ENCODE measurements around the gene ROPN1L.

DNA sequence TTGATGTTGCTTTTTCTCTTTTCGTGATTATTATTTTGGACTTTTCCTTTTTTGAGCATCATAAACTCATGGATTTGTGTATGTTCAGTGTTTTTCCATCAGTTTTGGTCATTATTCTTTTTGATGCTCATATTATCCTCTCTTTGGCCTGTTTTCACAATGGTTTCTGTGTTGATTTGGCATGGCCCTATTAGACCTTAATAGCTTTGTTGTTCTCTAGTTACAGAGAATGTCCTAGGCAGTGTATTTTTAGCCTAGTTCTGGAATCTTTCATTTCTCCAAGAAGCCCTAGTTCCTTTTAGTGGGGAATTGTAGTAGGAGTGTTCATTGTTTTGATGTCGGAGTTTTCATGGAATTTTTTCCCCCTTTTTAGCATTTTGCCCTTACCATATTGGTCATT lies 41.3 kb upstream of the ROPN1L start:
- TF ChIP-seq, protein P1, sequence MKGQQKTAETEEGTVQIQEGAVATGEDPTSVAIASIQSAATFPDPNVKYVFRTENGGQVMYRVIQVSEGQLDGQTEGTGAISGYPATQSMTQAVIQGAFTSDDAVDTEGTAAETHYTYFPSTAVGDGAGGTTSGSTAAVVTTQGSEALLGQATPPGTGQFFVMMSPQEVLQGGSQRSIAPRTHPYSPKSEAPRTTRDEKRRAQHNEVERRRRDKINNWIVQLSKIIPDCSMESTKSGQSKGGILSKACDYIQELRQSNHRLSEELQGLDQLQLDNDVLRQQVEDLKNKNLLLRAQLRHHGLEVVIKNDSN (IDR thresholded peaks at IDR 0.05; ENCODE audit: borderline replicate concordance, extremely low read length, insufficient read depth, low read depth, low read length), result no peak
- TF ChIP-seq POLR2A (IDR thresholded peaks at IDR 0.05; ENCODE audit: low read depth, low read length), result no peak
- TF ChIP-seq, protein P2, sequence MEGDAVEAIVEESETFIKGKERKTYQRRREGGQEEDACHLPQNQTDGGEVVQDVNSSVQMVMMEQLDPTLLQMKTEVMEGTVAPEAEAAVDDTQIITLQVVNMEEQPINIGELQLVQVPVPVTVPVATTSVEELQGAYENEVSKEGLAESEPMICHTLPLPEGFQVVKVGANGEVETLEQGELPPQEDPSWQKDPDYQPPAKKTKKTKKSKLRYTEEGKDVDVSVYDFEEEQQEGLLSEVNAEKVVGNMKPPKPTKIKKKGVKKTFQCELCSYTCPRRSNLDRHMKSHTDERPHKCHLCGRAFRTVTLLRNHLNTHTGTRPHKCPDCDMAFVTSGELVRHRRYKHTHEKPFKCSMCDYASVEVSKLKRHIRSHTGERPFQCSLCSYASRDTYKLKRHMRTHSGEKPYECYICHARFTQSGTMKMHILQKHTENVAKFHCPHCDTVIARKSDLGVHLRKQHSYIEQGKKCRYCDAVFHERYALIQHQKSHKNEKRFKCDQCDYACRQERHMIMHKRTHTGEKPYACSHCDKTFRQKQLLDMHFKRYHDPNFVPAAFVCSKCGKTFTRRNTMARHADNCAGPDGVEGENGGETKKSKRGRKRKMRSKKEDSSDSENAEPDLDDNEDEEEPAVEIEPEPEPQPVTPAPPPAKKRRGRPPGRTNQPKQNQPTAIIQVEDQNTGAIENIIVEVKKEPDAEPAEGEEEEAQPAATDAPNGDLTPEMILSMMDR (IDR thresholded peaks at IDR 0.05 in 2 of 3, conservative IDR thresholded peaks at IDR 0.05 in 1 of 3; ENCODE audit: control insufficient read depth in 2 of 3, extremely low read depth in 1 of 3, insufficient read depth in 1 of 3, low read depth in 3 of 3, low read length in 3 of 3), result no peak
- no peak for TF ChIP-seq TBL1XR1 (IDR thresholded peaks at IDR 0.05; ENCODE audit: low read depth, low read length)
- no peak for TF ChIP-seq BRCA1 (IDR thresholded peaks at IDR 0.05; ENCODE audit: low read depth, low read length)
- TF ChIP-seq SUPT20H (IDR thresholded peaks at IDR 0.05; ENCODE audit: borderline replicate concordance, control insufficient read depth, low read depth, low read length), result no peak
- no peak for TF ChIP-seq CEBPB (IDR thresholded peaks at IDR 0.05; ENCODE audit: borderline replicate concordance in 1 of 2, low read depth in 2 of 2, low read length in 2 of 2)
- TF ChIP-seq STAT1 (conservative IDR thresholded peaks at IDR 0.05), result no peak
- TF ChIP-seq ZNF274 (IDR thresholded peaks at IDR 0.05; ENCODE audit: insufficient read depth, insufficient read length), result no peak
- no peak for TF ChIP-seq CREB1 (IDR thresholded peaks at IDR 0.05; ENCODE audit: low read depth)
- TF ChIP-seq ESRRA (IDR thresholded peaks at IDR 0.05; ENCODE audit: low read length), result no peak
- TF ChIP-seq EZH2 (IDR thresholded peaks at IDR 0.05; ENCODE audit: borderline replicate concordance, control insufficient read depth, low read depth, low read length), result no peak
- TF ChIP-seq NFXL1 (IDR thresholded peaks at IDR 0.05; ENCODE audit: borderline replicate concordance), result no peak

Measured in GM12878 (cell line).